Activated naive CD8-positive, alpha-beta T cell treated with anti-CD3 and anti-CD28 coated beads, Interleukin-2, amount 10 ng/mL, durations not matched to agents 7 days and 5 days (primary cell): ENCODE data around the gene RNF182. TPM values are rescaled to one million over a fixed set of nuclear protein-coding genes. Genes with fewer than 3 reads are reported as not detected.
"Not testable (repeated sequence)": the region's sequence is repeated elsewhere in the genome, so short reads cannot be mapped to it uniquely, and the experiment has no call there.

Experiments
- ATAC-seq: fragments of 150-1000 bp; cut with Tn5 transposase; one replicate; pipeline ENCODE4 v1.10.0; 2021; ENCODE audit warnings: low read depth, moderate library complexity
- POLR2A ChIA-PET: fragments of 350-600 bp; sonication (Branson Sonifier 250); formaldehyde crosslinking; loops from one replicate; lab custom pipeline; 2021; ENCODE audit warnings: antibody characterized with exemption; lab: Charles Lee
- DNase-seq: peaks from one replicate; pipeline ENCODE4 v3.0.0; 2021
- H3K27ac Mint-ChIP-seq: one replicate; pipeline ENCODE4 v1.8.0; 2022; ENCODE audit warnings: mild to moderate bottlenecking, mixed read lengths
- H3K27me3 Mint-ChIP-seq: one replicate; pipeline ENCODE4 v1.8.0; 2022; ENCODE audit warnings: mild to moderate bottlenecking, moderate library complexity, mixed read lengths
- H3K36me3 Mint-ChIP-seq: one replicate; pipeline ENCODE4 v1.8.0; 2021; ENCODE audit warnings: mild to moderate bottlenecking, mixed read lengths
- H3K4me1 Mint-ChIP-seq: one replicate; pipeline ENCODE4 v1.8.0; 2021; ENCODE audit warnings: mixed read lengths
- H3K4me3 Mint-ChIP-seq: one replicate; pipeline ENCODE4 v1.8.0; 2022; ENCODE audit warnings: mild to moderate bottlenecking, moderate library complexity, mixed read lengths
- H3K9me3 Mint-ChIP-seq: one replicate; pipeline ENCODE4 v1.8.0; 2021; ENCODE audit warnings: mixed read lengths
- total RNA-seq, 2 experiments: library from RNA; stranded (reverse); gene quantifications; one replicate each; pipeline ENCODE4 v1.2.3, GENCODE V29; 2021

RNF182 gene
- total RNA-seq, result not detected

GRCh38 chr6:13924949-13925881 is at the start of gene RNF182:
Gene RNF182, plus strand, starts transcription at chr6:13924952. Its CDS starts 52,168 bp downstream, at chr6:13977120.
- H3K27me3 Mint-ChIP-seq, result peaks cover 80% of the 10 kb centered on the region
- no peaks in the 10 kb centered on the region for H3K36me3 Mint-ChIP-seq
- peaks cover 12% of the 10 kb centered on the region for H3K4me1 Mint-ChIP-seq
- no peak within 1 kb of the TSS for H3K27ac Mint-ChIP-seq
- H3K9me3 Mint-ChIP-seq, result no peaks in the 10 kb centered on the region
- ATAC-seq (peak; percentile 83), DNase-seq (peak; percentile 62)
- POLR2A ChIA-PET, result no interaction called here
- peak within 1 kb of the TSS; percentile 83 for H3K4me3 Mint-ChIP-seq

- no peak for DNase-seq
- Mint-ChIP-seq H3K4me3 (no peak overlapping the region), H3K27ac (no peak overlapping the region), H3K36me3 (no peaks in the 10 kb centered on the region), H3K27me3 (peaks cover 14% of the 10 kb centered on the region), H3K9me3 (peaks cover 4% of the 10 kb centered on the region), H3K4me1 (peaks cover 9% of the 10 kb centered on the region)
- no peak for ATAC-seq
- POLR2A ChIA-PET, result no interaction called here
These were observed 47.7 kb upstream of the RNF182 start for GRCh38 chr6:13877051-13877450.

GRCh38 chr6:13880061-13880663 is 44.6 kb upstream of the RNF182 start:
- H3K4me1 Mint-ChIP-seq, H3K36me3 Mint-ChIP-seq, POLR2A ChIA-PET: not testable (repeated sequence)

GRCh38 chr6:13881621-13882165 is 43.1 kb upstream of the RNF182 start:
- no peaks in the 10 kb centered on the region for H3K36me3 Mint-ChIP-seq

More at GRCh38 chr6:13880061-13880663, 44.6 kb upstream of the RNF182 start:
- H3K27ac Mint-ChIP-seq, H3K4me3 Mint-ChIP-seq, ATAC-seq, H3K9me3 Mint-ChIP-seq, DNase-seq: not testable (repeated sequence)
- H3K27me3 Mint-ChIP-seq, result peaks cover 17% of the 10 kb centered on the region

GRCh38 chr6:13883966-13884365 is 40.8 kb upstream of the RNF182 start:
- H3K4me1 Mint-ChIP-seq, result no peaks in the 10 kb centered on the region
- H3K27me3 Mint-ChIP-seq, result peaks cover 11% of the 10 kb centered on the region
- ATAC-seq (no peak), DNase-seq (no peak)
- H3K4me3 Mint-ChIP-seq, result no peak overlapping the region
- no peaks in the 10 kb centered on the region for H3K36me3 Mint-ChIP-seq
- H3K9me3 Mint-ChIP-seq, result no peaks in the 10 kb centered on the region
- POLR2A ChIA-PET, result no interaction called here
- no peak overlapping the region for H3K27ac Mint-ChIP-seq

More at GRCh38 chr6:13881621-13882165, 43.1 kb upstream of the RNF182 start:
- POLR2A ChIA-PET, result no interaction called here
- ATAC-seq (no peak), DNase-seq (no peak)
- Mint-ChIP-seq H3K27me3 (peaks cover 17% of the 10 kb centered on the region), H3K4me1 (no peaks in the 10 kb centered on the region), H3K27ac (no peak overlapping the region), H3K4me3 (no peak overlapping the region), H3K9me3 (peaks cover 4% of the 10 kb centered on the region)

GRCh38 chr6:13884397-13884796 is 40.4 kb upstream of the RNF182 start:
- no peak for ATAC-seq
- H3K9me3 Mint-ChIP-seq, result no peaks in the 10 kb centered on the region

GRCh38 chr6:13885601-13886000 is 39.2 kb upstream of the RNF182 start:
- ATAC-seq (no peak), DNase-seq (no peak)
- H3K9me3 Mint-ChIP-seq, result no peaks in the 10 kb centered on the region
- no peaks in the 10 kb centered on the region for H3K36me3 Mint-ChIP-seq
- no peak overlapping the region for H3K27ac Mint-ChIP-seq
- no peak overlapping the region for H3K4me3 Mint-ChIP-seq
- POLR2A ChIA-PET, result no interaction called here
- peaks cover 11% of the 10 kb centered on the region for H3K27me3 Mint-ChIP-seq
- H3K4me1 Mint-ChIP-seq, result no peaks in the 10 kb centered on the region

More at GRCh38 chr6:13884397-13884796, 40.4 kb upstream of the RNF182 start:
- Mint-ChIP-seq H3K27me3 (peaks cover 11% of the 10 kb centered on the region), H3K4me3 (no peak overlapping the region), H3K27ac (peak overlapping the region; percentile 43), H3K36me3 (no peaks in the 10 kb centered on the region), H3K4me1 (no peaks in the 10 kb centered on the region)
- POLR2A ChIA-PET, result no interaction called here
- DNase-seq, result no peak

GRCh38 chr6:13886949-13887348 is 37.8 kb upstream of the RNF182 start:
- no peak for DNase-seq
- no peak overlapping the region for H3K27ac Mint-ChIP-seq
- H3K36me3 Mint-ChIP-seq, result no peaks in the 10 kb centered on the region
- no peaks in the 10 kb centered on the region for H3K4me1 Mint-ChIP-seq
- no peak overlapping the region for H3K4me3 Mint-ChIP-seq
- H3K27me3 Mint-ChIP-seq, result peaks cover 8% of the 10 kb centered on the region
- H3K9me3 Mint-ChIP-seq, result no peaks in the 10 kb centered on the region
- ATAC-seq, result no peak
- POLR2A ChIA-PET, result interaction anchor here (0.7 kb wide), 1 partner anchor 1206 kb away, joined by 3 read pairs; no protein-coding TSS in a partner anchor

- POLR2A ChIA-PET, result no interaction called here
These were observed 32.6 kb upstream of the RNF182 start for GRCh38 chr6:13892017-13892645.

GRCh38 chr6:13902922-13903321 is 21.8 kb upstream of the RNF182 start:
- Mint-ChIP-seq H3K27ac (no peak overlapping the region), H3K4me1 (no peaks in the 10 kb centered on the region), H3K9me3 (no peaks in the 10 kb centered on the region), H3K36me3 (no peaks in the 10 kb centered on the region), H3K27me3 (peaks cover 57% of the 10 kb centered on the region), H3K4me3 (no peak overlapping the region)
- ATAC-seq, result no peak
- POLR2A ChIA-PET, result no interaction called here
- DNase-seq, result no peak

More at GRCh38 chr6:13892017-13892645, 32.6 kb upstream of the RNF182 start:
- H3K36me3 Mint-ChIP-seq, result no peaks in the 10 kb centered on the region
- DNase-seq, result no peak
- H3K27ac Mint-ChIP-seq, result no peak overlapping the region
- H3K9me3 Mint-ChIP-seq, result no peaks in the 10 kb centered on the region
- no peak for ATAC-seq
- no peak overlapping the region for H3K4me3 Mint-ChIP-seq
- peaks cover 26% of the 10 kb centered on the region for H3K27me3 Mint-ChIP-seq
- no peaks in the 10 kb centered on the region for H3K4me1 Mint-ChIP-seq

- H3K4me1 Mint-ChIP-seq, result no peaks in the 10 kb centered on the region
- ATAC-seq (no peak), DNase-seq (no peak)
- POLR2A ChIA-PET, result no interaction called here
- no peaks in the 10 kb centered on the region for H3K9me3 Mint-ChIP-seq
- no peak overlapping the region for H3K4me3 Mint-ChIP-seq
- H3K27ac Mint-ChIP-seq, result no peak overlapping the region
- no peaks in the 10 kb centered on the region for H3K36me3 Mint-ChIP-seq
- peaks cover 55% of the 10 kb centered on the region for H3K27me3 Mint-ChIP-seq
These were observed 21.4 kb upstream of the RNF182 start for GRCh38 chr6:13903364-13903763.

- Mint-ChIP-seq H3K36me3 (no peaks in the 10 kb centered on the region), H3K27me3 (peaks cover 53% of the 10 kb centered on the region), H3K27ac (no peak overlapping the region), H3K4me1 (peaks cover 7% of the 10 kb centered on the region), H3K9me3 (no peaks in the 10 kb centered on the region), H3K4me3 (no peak overlapping the region)
- DNase-seq (no peak), ATAC-seq (no peak)
- POLR2A ChIA-PET, result no interaction called here
These were observed 17.8 kb upstream of the RNF182 start for GRCh38 chr6:13907001-13907350.

- H3K4me1 Mint-ChIP-seq, result peaks cover 7% of the 10 kb centered on the region
- POLR2A ChIA-PET, result no interaction called here
- no peaks in the 10 kb centered on the region for H3K9me3 Mint-ChIP-seq
- peaks cover 53% of the 10 kb centered on the region for H3K27me3 Mint-ChIP-seq
- no peak overlapping the region for H3K4me3 Mint-ChIP-seq
- ATAC-seq (no peak), DNase-seq (no peak)
- H3K27ac Mint-ChIP-seq, result no peak overlapping the region
- no peaks in the 10 kb centered on the region for H3K36me3 Mint-ChIP-seq
These were observed 17.0 kb upstream of the RNF182 start for GRCh38 chr6:13907614-13908215.
